ENCODE results near the gene EDN2.

DNA sequence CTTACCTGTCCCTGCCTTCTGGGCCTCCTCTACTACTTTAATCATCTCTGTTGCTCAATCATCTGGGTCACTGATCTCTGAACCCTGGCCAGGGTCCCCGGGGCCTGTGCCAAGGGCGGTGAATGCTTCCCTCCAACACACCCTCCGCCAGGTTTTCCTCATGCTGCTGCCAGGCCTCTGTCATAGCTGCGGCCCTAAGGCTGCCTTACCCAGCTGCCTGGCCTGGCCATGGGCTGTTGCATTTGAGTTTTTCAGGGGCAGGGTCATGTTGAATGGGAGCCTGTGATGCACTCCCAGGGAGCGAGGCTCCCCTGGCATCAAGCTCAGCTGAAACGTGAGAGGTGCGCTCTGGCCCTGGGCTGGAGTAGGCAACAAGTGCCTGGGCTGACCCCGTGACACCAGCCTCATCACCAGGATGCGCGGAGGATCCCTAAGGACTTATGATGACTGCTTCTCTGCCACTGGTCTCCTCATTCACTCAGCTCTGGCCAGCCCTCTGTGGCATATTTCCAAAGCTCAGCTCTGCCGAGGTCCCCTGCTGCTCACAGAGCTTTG lies 7.6 kb downstream of the EDN2 start:
- no peak for TF ChIP-seq CTCF (IDR thresholded peaks at IDR 0.05)
- no peak for TF ChIP-seq EZH2 (IDR thresholded peaks at IDR 0.05; ENCODE audit: borderline replicate concordance, insufficient read depth, low read depth, low read length, poor library complexity, severe bottlenecking)

Measured in B cell (primary cell).